ENCODE data around the gene TRIM45. TPM values are rescaled to one million over a fixed set of nuclear protein-coding genes. Genes with fewer than 3 reads are reported as not detected.

TRIM45 gene
- polyA plus RNA-seq, 1 of the 3 experiments (the other 2 are of a cell fraction) = 7.4 TPM

- CTCF ChIA-PET = interaction anchor here (1.1 to 1.5 kb wide), 3 partner anchors 10 to 17 kb away, joined by 3 to 5 read pairs (median 4); no protein-coding TSS in a partner anchor
- no peaks in the 10 kb centered on the region for H3F3A ChIP-seq (replicated peaks; ENCODE audit: insufficient read depth)
- H3K36me3 ChIP-seq (replicated peaks in 1 of 2; ENCODE audit: control insufficient read depth in 1 of 2, insufficient read depth in 2 of 2, low read length in 1 of 2) = peaks cover 2 to 32% of the 10 kb centered on the region in 2 experiments
- H3K4me3 ChIP-seq (ENCODE audit: low read depth in 2 of 2, low read length in 1 of 2) = no peak overlapping the region
- 0 out of 2 replicates have a peak overlapping the region, but pooled peaks have one; percentile 2 for H3K4me2 ChIP-seq
- H3K9ac ChIP-seq = no peak overlapping the region
- TF ChIP-seq FOSL2 (IDR thresholded peaks at IDR 0.05; ENCODE audit: borderline replicate concordance, low read depth) (peak; percentile 16; the same call in 1 of the 2 replicates), PBX3 (IDR thresholded peaks at IDR 0.05) (no peak)
- H3K27ac ChIP-seq (ENCODE audit: low read depth in 2 of 2, low read length in 1 of 2) = peak overlapping the region in 1 of 2 experiments; percentile 55; a peak in 2 of 4 replicates
- no peaks in the 10 kb centered on the region for H3K9me2 ChIP-seq
- no peaks in the 10 kb centered on the region for H3K27me3 ChIP-seq (ENCODE audit: insufficient read depth)
- no peaks in the 10 kb centered on the region for H3K9me3 ChIP-seq
- no peaks in the 10 kb centered on the region for H3K79me2 ChIP-seq (ENCODE audit: insufficient read depth)
- H4K20me1 ChIP-seq (ENCODE audit: insufficient read depth) = no peaks in the 10 kb centered on the region
- 43% methylated on average over 2 of the region's 2 CpGs for WGBS (ENCODE audit: low lambda C conversion rate)
- no peaks in the 10 kb centered on the region for H3K4me1 ChIP-seq (ENCODE audit: control insufficient read depth in 1 of 2, insufficient read depth in 2 of 2, low read depth in 1 of 2, low read length in 1 of 2)
- H2AFZ ChIP-seq (ENCODE audit: low read depth) = no peak overlapping the region
- no peak for DNase-seq
- POLR2A ChIA-PET = no interaction called here
Observed at GRCh38 chr1:117110774-117111173, 10.8 kb downstream of the TRIM45 start.

- Histone ChIP-seq H3K4me1 (ENCODE audit: control insufficient read depth in 1 of 2, insufficient read depth in 2 of 2, low read depth in 1 of 2, low read length in 1 of 2) (no peaks in the 10 kb centered on the region), H3K9ac (no peak overlapping the region), H3K9me2 (no peaks in the 10 kb centered on the region), H4K20me1 (ENCODE audit: insufficient read depth) (no peaks in the 10 kb centered on the region), H3K4me3 (ENCODE audit: low read depth in 2 of 2, low read length in 1 of 2) (no peak overlapping the region), H3K4me2 (no peak overlapping the region), H3K79me2 (ENCODE audit: insufficient read depth) (no peaks in the 10 kb centered on the region), H3K9me3 (no peaks in the 10 kb centered on the region), H3K36me3 (replicated peaks in 1 of 2; ENCODE audit: control insufficient read depth in 1 of 2, insufficient read depth in 2 of 2, low read length in 1 of 2) (peaks cover 17% of the 10 kb centered on the region in 2 experiments), H3K27me3 (ENCODE audit: insufficient read depth) (no peaks in the 10 kb centered on the region), H2AFZ (ENCODE audit: low read depth) (no peak overlapping the region), H3F3A (replicated peaks; ENCODE audit: insufficient read depth) (no peaks in the 10 kb centered on the region), H3K27ac (ENCODE audit: low read depth in 2 of 2, low read length in 1 of 2) (no peak overlapping the region)
- no peak for DNase-seq
- POLR2A ChIA-PET = no interaction called here
- WGBS (ENCODE audit: low lambda C conversion rate) = 95% methylated on average over 2 of the region's 2 CpGs
- TF ChIP-seq ELF1 (IDR thresholded peaks at IDR 0.05) (no peak), TAF1 (IDR thresholded peaks at IDR 0.05; ENCODE audit: borderline replicate concordance, low read depth, low read length) (no peak), JUND (IDR thresholded peaks at IDR 0.05) (no peak), ZBTB33 (IDR thresholded peaks at IDR 0.05; ENCODE audit: borderline replicate concordance, low read depth) (no peak), RXRA (IDR thresholded peaks at IDR 0.05; ENCODE audit: borderline replicate concordance, low read depth) (no peak), RFX5 (IDR thresholded peaks at IDR 0.05; ENCODE audit: low read length) (no peak), USF1 (IDR thresholded peaks at IDR 0.05; ENCODE audit: borderline replicate concordance, low read depth) (no peak), FOXM1 (IDR thresholded peaks at IDR 0.05; ENCODE audit: low read depth) (no peak), FOXJ3 (CRISPR knock-in tag; IDR thresholded peaks at IDR 0.05) (no peak), NFIC (IDR thresholded peaks at IDR 0.05; ENCODE audit: borderline replicate concordance) (no peak), CHD2 (IDR thresholded peaks at IDR 0.05; ENCODE audit: low read length, partially characterized antibody) (no peak), EZH2phosphoT487 (IDR thresholded peaks at IDR 0.05; ENCODE audit: borderline replicate concordance, low read depth) (no peak), MXI1 (IDR thresholded peaks at IDR 0.05; ENCODE audit: low read depth, low read length) (no peak), RAD21 (IDR thresholded peaks at IDR 0.05; ENCODE audit: low read length) (no peak), POLR2AphosphoS5 (IDR thresholded peaks at IDR 0.05; ENCODE audit: low read depth, low read length) (no peak), NRF1 (IDR thresholded peaks at IDR 0.05; ENCODE audit: low read depth, low read length) (no peak), GATA2 (CRISPR knock-in tag; IDR thresholded peaks at IDR 0.05) (no peak)
- TF ChIP-seq, protein P1, sequence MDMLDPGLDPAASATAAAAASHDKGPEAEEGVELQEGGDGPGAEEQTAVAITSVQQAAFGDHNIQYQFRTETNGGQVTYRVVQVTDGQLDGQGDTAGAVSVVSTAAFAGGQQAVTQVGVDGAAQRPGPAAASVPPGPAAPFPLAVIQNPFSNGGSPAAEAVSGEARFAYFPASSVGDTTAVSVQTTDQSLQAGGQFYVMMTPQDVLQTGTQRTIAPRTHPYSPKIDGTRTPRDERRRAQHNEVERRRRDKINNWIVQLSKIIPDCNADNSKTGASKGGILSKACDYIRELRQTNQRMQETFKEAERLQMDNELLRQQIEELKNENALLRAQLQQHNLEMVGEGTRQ (IDR thresholded peaks at IDR 0.05; ENCODE audit: borderline replicate concordance, low read depth, low read length) = no peak
- TF ChIP-seq, protein P2, sequence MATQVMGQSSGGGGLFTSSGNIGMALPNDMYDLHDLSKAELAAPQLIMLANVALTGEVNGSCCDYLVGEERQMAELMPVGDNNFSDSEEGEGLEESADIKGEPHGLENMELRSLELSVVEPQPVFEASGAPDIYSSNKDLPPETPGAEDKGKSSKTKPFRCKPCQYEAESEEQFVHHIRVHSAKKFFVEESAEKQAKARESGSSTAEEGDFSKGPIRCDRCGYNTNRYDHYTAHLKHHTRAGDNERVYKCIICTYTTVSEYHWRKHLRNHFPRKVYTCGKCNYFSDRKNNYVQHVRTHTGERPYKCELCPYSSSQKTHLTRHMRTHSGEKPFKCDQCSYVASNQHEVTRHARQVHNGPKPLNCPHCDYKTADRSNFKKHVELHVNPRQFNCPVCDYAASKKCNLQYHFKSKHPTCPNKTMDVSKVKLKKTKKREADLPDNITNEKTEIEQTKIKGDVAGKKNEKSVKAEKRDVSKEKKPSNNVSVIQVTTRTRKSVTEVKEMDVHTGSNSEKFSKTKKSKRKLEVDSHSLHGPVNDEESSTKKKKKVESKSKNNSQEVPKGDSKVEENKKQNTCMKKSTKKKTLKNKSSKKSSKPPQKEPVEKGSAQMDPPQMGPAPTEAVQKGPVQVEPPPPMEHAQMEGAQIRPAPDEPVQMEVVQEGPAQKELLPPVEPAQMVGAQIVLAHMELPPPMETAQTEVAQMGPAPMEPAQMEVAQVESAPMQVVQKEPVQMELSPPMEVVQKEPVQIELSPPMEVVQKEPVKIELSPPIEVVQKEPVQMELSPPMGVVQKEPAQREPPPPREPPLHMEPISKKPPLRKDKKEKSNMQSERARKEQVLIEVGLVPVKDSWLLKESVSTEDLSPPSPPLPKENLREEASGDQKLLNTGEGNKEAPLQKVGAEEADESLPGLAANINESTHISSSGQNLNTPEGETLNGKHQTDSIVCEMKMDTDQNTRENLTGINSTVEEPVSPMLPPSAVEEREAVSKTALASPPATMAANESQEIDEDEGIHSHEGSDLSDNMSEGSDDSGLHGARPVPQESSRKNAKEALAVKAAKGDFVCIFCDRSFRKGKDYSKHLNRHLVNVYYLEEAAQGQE (IDR thresholded peaks at IDR 0.05; ENCODE audit: low read depth, low read length) = no peak
- CTCF ChIA-PET = interaction anchor here (0.8 kb wide), 1 partner anchor 40 kb away, joined by 4 read pairs; no protein-coding TSS in a partner anchor
Observed at GRCh38 chr1:117107364-117107763, 14.2 kb downstream of the TRIM45 start.

Data from SK-N-SH (cell line).